GM06990 (cell line): Measurements from ENCODE around the gene MRPS17.

ENCODE experiments used
- DNase-seq: peaks from one replicate; pipeline ENCODE4 v3.0.0-alpha.2; 2011; ENCODE audit not compliant: insufficient read length; ENCODE audit errors: extremely low read depth
- H3K27me3 ChIP-seq: replicated peaks from 2 replicates; pipeline ENCODE4 v1.6.0; 2011; ENCODE audit warnings: low read length; ENCODE audit not compliant: control insufficient read depth, insufficient read depth
- H3K36me3 ChIP-seq: 2 replicates; pipeline ENCODE4 v1.5.1; 2011; ENCODE audit warnings: low read length; ENCODE audit not compliant: control insufficient read depth, insufficient read depth
- H3K4me3 ChIP-seq: replicated peaks from 2 replicates; pipeline ENCODE4 v1.5.1; 2011; ENCODE audit warnings: low read depth, mild to moderate bottlenecking, control low read depth, low read length
- TF ChIP-seq, protein P1 (sequence below): IDR thresholded peaks from 2 replicates; pipeline ENCODE4 v1.5.1; 2011; ENCODE audit warnings: low read length, control low read depth, mild to moderate bottlenecking, inconsistent platforms; ENCODE audit not compliant: insufficient read depth, poor library complexity, severe bottlenecking

Gene MRPS17

GRCh38 chr7:55951637-55952351 lies at the start of gene MRPS17:
MRPS17 (plus strand) TSS chr7:55951877; CDS start chr7:55953196, 1,319 bp downstream.
- peak; percentile 94 for DNase-seq
- TF ChIP-seq, protein P1, sequence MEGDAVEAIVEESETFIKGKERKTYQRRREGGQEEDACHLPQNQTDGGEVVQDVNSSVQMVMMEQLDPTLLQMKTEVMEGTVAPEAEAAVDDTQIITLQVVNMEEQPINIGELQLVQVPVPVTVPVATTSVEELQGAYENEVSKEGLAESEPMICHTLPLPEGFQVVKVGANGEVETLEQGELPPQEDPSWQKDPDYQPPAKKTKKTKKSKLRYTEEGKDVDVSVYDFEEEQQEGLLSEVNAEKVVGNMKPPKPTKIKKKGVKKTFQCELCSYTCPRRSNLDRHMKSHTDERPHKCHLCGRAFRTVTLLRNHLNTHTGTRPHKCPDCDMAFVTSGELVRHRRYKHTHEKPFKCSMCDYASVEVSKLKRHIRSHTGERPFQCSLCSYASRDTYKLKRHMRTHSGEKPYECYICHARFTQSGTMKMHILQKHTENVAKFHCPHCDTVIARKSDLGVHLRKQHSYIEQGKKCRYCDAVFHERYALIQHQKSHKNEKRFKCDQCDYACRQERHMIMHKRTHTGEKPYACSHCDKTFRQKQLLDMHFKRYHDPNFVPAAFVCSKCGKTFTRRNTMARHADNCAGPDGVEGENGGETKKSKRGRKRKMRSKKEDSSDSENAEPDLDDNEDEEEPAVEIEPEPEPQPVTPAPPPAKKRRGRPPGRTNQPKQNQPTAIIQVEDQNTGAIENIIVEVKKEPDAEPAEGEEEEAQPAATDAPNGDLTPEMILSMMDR = no peak
- H3K4me3 ChIP-seq = peak within 1 kb of the TSS; percentile 96
- H3K27me3 ChIP-seq = no peaks in the 10 kb centered on the region
- H3K36me3 ChIP-seq = peaks cover 5% of the 10 kb centered on the region

DNA sequence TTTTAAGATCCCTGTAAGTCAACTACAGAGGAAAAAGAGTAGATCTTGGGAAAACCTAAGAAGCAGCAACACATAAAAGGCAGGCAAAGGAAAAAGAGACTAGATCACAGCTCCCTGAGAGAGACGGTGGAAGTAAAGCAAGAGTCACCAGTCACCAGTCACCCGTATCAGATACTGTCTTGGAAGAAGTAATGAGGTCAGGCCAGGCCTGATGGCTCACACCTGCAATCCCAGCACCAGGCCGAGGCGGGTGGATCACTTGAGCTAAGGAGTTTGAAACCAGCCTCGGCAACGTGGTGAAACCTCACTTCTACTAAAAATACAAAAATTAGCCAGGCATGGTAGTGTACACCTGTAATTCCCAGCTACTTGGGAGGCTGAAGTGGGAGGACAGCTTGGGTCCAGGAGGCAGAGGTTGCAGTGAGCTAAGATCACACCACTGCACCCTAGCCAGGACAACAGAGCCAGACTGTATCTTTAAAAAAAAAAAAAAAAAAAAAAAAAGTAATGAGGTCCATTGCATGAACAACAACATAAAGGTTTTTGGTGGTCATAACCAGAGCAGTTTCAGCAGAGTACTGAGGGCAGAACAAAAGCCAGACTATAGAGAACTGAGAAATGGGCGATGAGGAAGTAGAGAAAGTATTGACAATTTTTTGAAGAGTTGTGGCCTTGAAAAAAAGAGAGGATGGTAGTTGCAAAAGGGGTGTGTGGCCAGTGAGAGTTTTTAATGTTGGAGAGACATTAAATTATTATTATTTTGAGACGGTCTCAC lies 47.5 kb upstream of the MRPS17 start:
- TF ChIP-seq, protein P1 = no peak

GRCh38 chr7:55912748-55913158 lies 38.9 kb upstream of the MRPS17 start:
- no peaks in the 10 kb centered on the region for H3K27me3 ChIP-seq
- no peak for DNase-seq

More for the DNA sequence above, 47.5 kb upstream of the MRPS17 start:
- Histone ChIP-seq H3K4me3 (no peak overlapping the region), H3K36me3 (no peaks in the 10 kb centered on the region), H3K27me3 (no peaks in the 10 kb centered on the region)
- peak; percentile 74 for DNase-seq

GRCh38 chr7:55917771-55918170 lies 33.9 kb upstream of the MRPS17 start:
- H3K27me3 ChIP-seq = no peaks in the 10 kb centered on the region
- H3K36me3 ChIP-seq = no peaks in the 10 kb centered on the region; the same call in 1 of the 2 replicates
- no peak for DNase-seq
- H3K4me3 ChIP-seq = no peak overlapping the region
- TF ChIP-seq, protein P1 = no peak

More at GRCh38 chr7:55912748-55913158, 38.9 kb upstream of the MRPS17 start:
- Histone ChIP-seq H3K4me3 (no peak overlapping the region), H3K36me3 (no peaks in the 10 kb centered on the region)
- TF ChIP-seq, protein P1 = no peak

DNA sequence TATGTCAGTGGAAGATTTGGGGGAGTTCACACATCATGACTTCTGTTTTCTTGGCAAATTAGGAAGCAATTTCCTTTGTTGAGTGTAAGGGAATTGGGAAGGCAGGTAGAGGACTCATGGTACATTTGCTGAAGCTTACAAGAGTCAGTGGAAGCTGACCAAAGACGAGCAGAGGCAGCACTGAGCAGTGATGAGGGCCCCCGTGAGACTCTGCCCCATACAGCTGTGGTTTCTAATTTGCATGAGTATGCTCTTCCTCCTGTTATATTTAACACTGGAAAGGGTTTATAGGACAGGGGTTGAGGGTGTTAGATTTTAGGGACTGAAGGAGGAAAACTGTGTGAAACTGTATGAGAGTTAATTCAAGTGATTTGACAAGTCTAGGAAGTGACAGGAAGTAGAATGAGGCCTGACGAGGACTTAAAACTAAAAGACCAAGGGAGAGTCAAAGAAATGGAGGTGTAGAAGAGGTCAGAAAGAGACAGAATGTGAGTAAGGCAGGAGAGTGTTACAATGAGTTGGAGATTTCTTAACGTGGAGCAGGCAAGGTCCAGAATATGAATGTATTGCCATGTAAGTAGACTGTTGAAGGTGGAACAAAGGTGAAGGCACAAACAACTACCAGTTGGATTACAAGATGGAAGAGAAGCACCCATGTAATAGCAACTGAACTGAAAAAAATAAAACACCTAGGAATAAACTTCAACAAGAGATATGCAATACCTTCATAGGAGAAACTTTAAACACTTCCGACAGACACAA lies 23.5 kb upstream of the MRPS17 start:
- no peak for DNase-seq
- TF ChIP-seq, protein P1 = no peak
- H3K4me3 ChIP-seq = no peak overlapping the region
- H3K27me3 ChIP-seq = no peaks in the 10 kb centered on the region
- no peaks in the 10 kb centered on the region for H3K36me3 ChIP-seq
